Body of pancreas (tissue), 4 donors: ENCODE measurements around the gene TMEM269. TPM values are rescaled to one million over a fixed set of nuclear protein-coding genes. Genes with fewer than 3 reads are reported as not detected.

Source experiments
- ATAC-seq: fragments of 150-250 bp; one replicate; pipeline ENCODE4 v1.9.1; 2016
- DNase-seq, 4 donors: peaks; one replicate each; pipeline ENCODE4 v3.0.0-alpha.2; 2019
- H3K27ac ChIP-seq, 4 donors: fragments of 200-600 bp; sonication (generic); 1 replicate in 3 of 4; 2 replicates in 1 of 4; pipeline versions ENCODE4 v1.5.1 to v1.6.1; 2016 to 2019; ENCODE audit warnings: mild to moderate bottlenecking in 1 of 4, mixed read lengths in 1 of 4, moderate library complexity in 1 of 4
- H3K27me3 ChIP-seq, 2 donors: fragments of 200-600 bp; sonication (generic); one replicate each; pipeline ENCODE4 v1.6.0; 2016; ENCODE audit warnings: mild to moderate bottlenecking in 1 of 2
- H3K36me3 ChIP-seq, 2 donors: fragments of 200-600 bp; sonication (generic); replicated peaks in 1 of 2; 2 replicates each; pipeline ENCODE4 v1.5.1; 2016; ENCODE audit warnings: low read depth in 2 of 2; ENCODE audit not compliant: insufficient read depth in 1 of 2
- H3K4me1 ChIP-seq: fragments of 200-600 bp; sonication (generic); one replicate; pipeline ENCODE4 v1.6.0; 2016
- H3K4me3 ChIP-seq, 2 donors: fragments of 200-600 bp; sonication (generic); 1 replicate in 1 of 2; 2 replicates in 1 of 2; pipeline ENCODE4 v1.5.1; 2016 to 2019
- H3K9me3 ChIP-seq, 3 donors: fragments of 200-600 bp; sonication (generic); 1 replicate in 2 of 3; 2 replicates in 1 of 3; pipeline ENCODE4 v1.5.1; 2016
- POLR2A ChIP-seq, 3 donors: fragments of 450-650 bp; IDR thresholded peaks; one replicate each; pipeline ENCODE4 v1.6.1; 2016; ENCODE audit warnings: antibody characterized with exemption in 3 of 3, mild to moderate bottlenecking in 2 of 3
- whole genome bisulfite sequencing, 2 donors: methylation state at CpG; one replicate each; pipeline ENCODE4 v1.1.5; 2017; 5-methylcytosine and 5-hydroxymethylcytosine counted together
- intact Hi-C: fragments of 100-400 bp; cut with DNase I; formaldehyde crosslinking; loops from one replicate; pipeline ENCODE4 v1.15.1; 2023
- total RNA-seq, 2 donors: library from RNA; depleted of rRNA; stranded (reverse); fragments of >200 nt; gene quantifications; one replicate each; pipeline ENCODE4 v1.1.0, GENCODE V29; 2016
- TF ChIP-seq, protein P1 (sequence below), 7 experiments: fragments of 450-650 bp in 4 of 7; fragments of 200-600 bp in 3 of 7; sonication (generic) in 3 of 7; IDR thresholded peaks; one replicate each; pipeline ENCODE4 v1.5.1; 2016 to 2019; ENCODE audit warnings: antibody characterized with exemption in 7 of 7

TMEM269 gene
- total RNA-seq, 2 donors from 2014 or later: not detected

DNA sequence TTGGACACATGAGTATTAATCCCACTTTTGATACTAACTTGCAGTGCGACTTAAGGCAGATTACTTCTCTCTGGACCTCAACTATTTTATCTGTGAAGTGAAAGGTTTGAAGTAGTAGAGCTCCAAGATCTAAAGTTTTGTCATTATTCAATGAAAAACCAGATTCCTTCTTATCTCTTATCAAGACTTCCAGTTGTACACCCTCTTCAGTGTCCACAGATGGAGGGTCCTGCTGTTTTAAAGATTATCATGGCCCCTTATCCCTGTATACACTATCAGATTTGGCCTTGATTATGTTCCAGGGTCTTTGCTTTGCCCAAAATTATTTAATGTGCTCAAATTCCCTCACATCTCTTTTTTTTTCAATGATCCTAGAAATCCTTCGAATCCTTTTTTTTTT, 16.6 kb upstream of the TMEM269 start:
- peaks cover 28% of the 10 kb centered on the region for H3K4me1 ChIP-seq
- no peaks in the 10 kb centered on the region for H3K36me3 ChIP-seq
- no peaks in the 10 kb centered on the region for H3K27me3 ChIP-seq
- WGBS, 2 donors: 70 to 75% methylated on average over 2 of the region's 2 CpGs
- H3K27ac ChIP-seq: no peak overlapping the region
- no peak overlapping the region for H3K4me3 ChIP-seq
- intact Hi-C loops: loop anchor here (10.0 kb wide), 1 partner anchor 93 kb away; no protein-coding TSS in a partner anchor
- DNase-seq (no peak), ATAC-seq (no peak)
- no peak for TF ChIP-seq POLR2A (IDR thresholded peaks at IDR 0.05)
- TF ChIP-seq, protein P1, sequence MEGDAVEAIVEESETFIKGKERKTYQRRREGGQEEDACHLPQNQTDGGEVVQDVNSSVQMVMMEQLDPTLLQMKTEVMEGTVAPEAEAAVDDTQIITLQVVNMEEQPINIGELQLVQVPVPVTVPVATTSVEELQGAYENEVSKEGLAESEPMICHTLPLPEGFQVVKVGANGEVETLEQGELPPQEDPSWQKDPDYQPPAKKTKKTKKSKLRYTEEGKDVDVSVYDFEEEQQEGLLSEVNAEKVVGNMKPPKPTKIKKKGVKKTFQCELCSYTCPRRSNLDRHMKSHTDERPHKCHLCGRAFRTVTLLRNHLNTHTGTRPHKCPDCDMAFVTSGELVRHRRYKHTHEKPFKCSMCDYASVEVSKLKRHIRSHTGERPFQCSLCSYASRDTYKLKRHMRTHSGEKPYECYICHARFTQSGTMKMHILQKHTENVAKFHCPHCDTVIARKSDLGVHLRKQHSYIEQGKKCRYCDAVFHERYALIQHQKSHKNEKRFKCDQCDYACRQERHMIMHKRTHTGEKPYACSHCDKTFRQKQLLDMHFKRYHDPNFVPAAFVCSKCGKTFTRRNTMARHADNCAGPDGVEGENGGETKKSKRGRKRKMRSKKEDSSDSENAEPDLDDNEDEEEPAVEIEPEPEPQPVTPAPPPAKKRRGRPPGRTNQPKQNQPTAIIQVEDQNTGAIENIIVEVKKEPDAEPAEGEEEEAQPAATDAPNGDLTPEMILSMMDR (IDR thresholded peaks at IDR 0.05): no peak
- no peaks in the 10 kb centered on the region for H3K9me3 ChIP-seq

DNA sequence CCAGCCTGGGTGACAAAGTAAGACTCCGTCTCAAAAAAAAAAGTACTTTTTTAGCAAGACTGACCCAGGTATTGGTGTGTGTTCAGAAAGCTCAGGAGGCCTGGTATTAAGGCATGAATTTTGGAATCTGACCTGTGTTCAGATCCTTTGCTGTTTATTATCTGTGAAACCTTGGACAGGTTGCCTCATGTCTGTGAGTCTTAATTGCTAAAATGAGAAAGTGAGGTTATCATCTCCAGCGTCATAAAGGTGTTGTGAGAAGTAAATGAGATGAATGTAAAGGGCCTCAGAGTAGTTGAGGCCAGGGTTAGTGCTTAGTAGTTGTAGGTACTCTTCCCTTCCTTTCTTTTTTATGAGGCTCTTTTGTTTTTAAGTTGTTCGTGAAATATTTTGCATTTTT, 15.0 kb upstream of the TMEM269 start:
- H3K4me3 ChIP-seq: no peak overlapping the region
- no peak for TF ChIP-seq POLR2A (IDR thresholded peaks at IDR 0.05)
- TF ChIP-seq, protein P1 (IDR thresholded peaks at IDR 0.05): no peak
- H3K4me1 ChIP-seq: peaks cover 23% of the 10 kb centered on the region
- no peak for ATAC-seq
- intact Hi-C loops: loop anchor here (10.0 kb wide), 1 partner anchor 95 kb away; no protein-coding TSS in a partner anchor
- H3K27ac ChIP-seq: no peak overlapping the region
- no peaks in the 10 kb centered on the region for H3K27me3 ChIP-seq
- 96% methylated on average over 3 of the region's 3 CpGs for WGBS, 2 donors
- H3K36me3 ChIP-seq: peaks cover 0 to under 1% of the 10 kb centered on the region in 2 donors
- no peak for DNase-seq
- H3K9me3 ChIP-seq: no peaks in the 10 kb centered on the region

DNA sequence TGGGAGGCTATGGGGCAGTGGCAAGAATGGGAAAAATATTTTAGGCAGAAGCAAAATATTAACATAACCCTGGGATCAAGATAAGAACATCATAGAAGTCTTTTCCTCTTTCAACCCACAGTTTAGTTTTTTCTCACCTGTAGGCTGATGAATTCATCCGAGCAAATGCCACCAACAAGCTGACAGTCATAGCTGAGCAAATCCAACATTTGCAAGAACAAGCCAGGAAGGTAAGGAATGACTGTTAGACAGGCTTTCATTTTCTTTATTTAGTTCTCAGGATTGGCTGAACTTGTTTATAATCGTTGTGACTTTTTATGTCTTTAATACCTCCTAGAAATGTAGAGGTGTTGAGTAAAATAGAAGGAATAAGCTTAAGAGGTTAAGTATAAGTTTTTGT, 11.4 kb upstream of the TMEM269 start:
- no peak for TF ChIP-seq POLR2A (IDR thresholded peaks at IDR 0.05)
- TF ChIP-seq, protein P1 (IDR thresholded peaks at IDR 0.05): no peak
- intact Hi-C loops: no loop called here
- Histone ChIP-seq H3K27me3 (no peaks in the 10 kb centered on the region), H3K9me3 (no peaks in the 10 kb centered on the region), H3K4me3 (no peak overlapping the region), H3K4me1 (peaks cover 7% of the 10 kb centered on the region), H3K27ac (no peak overlapping the region), H3K36me3 (peaks cover 0 to 7% of the 10 kb centered on the region in 2 donors)
- 48 to 96% methylated on average over 2 of the region's 2 CpGs for WGBS, 2 donors
- ATAC-seq: no peak
- DNase-seq: no peak

DNA sequence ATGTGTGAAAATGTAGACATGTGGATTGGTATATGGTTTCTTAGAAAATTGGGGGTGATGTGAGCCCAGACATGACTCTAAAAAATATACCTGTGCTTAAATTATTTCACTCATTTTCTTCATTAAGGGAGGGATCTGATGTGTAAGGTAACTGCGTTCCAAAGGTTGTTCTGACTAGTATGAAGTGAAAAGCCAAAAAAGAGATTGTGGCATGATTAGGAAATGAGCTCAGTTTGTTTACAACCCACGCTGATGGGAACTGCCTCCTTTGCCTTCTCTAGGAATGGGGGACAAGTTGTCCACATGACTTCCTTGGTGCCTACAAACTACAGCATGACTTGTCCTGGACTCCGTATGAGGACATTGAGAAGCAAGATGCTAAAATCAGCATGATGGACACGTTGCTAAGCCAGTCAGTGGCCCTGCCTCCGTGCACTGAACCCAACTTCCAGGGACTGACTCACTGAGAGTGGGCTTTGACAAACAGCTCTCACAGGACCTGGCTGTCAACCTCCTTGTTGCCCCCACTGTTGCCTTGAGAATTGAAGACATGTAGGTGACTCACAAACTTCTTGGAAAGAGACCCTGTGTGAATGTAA, 9.8 kb upstream of the TMEM269 start:
- Histone ChIP-seq H3K36me3 (peaks cover 0 to 7% of the 10 kb centered on the region in 2 donors), H3K4me3 (no peak overlapping the region), H3K27ac (no peak overlapping the region), H3K9me3 (no peaks in the 10 kb centered on the region), H3K4me1 (no peaks in the 10 kb centered on the region), H3K27me3 (no peaks in the 10 kb centered on the region)
- no peak for TF ChIP-seq POLR2A (IDR thresholded peaks at IDR 0.05)
- TF ChIP-seq, protein P1 (IDR thresholded peaks at IDR 0.05): no peak
- 84 to 89% methylated on average over 5 of the region's 5 CpGs for WGBS, 2 donors
- no peak for DNase-seq
- intact Hi-C loops: no loop called here
- ATAC-seq: no peak

DNA sequence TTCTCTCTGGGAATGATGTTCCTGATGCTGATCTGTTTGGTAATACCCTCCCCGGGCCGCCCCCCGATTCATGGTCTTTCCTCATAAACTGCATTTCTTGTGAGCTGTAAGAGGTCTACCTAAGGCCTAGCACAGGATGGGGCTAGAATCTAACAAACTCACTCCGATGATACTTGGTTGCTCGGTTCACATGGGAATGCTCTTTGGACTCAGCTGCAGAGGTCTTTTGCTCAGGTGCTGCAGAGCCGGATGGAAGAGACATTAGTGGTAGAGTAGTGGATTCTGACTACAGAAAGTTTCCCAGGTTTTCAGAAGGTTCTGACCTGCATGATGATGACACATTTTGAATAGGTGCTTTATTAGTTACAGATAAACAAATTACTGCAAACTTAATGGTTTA, 8.3 kb upstream of the TMEM269 start:
- TF ChIP-seq POLR2A (IDR thresholded peaks at IDR 0.05): no peak
- TF ChIP-seq, protein P1 (IDR thresholded peaks at IDR 0.05): no peak
- 90 to 98% methylated on average over 4 to 6 of the region's 6 CpGs for WGBS, 2 donors
- intact Hi-C loops: no loop called here
- Histone ChIP-seq H3K36me3 (peaks cover 0 to 7% of the 10 kb centered on the region in 2 donors), H3K4me3 (no peak overlapping the region), H3K4me1 (no peaks in the 10 kb centered on the region), H3K27ac (no peak overlapping the region), H3K9me3 (no peaks in the 10 kb centered on the region), H3K27me3 (no peaks in the 10 kb centered on the region)
- DNase-seq (no peak), ATAC-seq (no peak)
